NCI-H1930 (cell line): ENCODE data around the gene ETV3.

Experiments used
- DNase-seq, 2 experiments: peaks; one replicate each; lab custom pipeline; 2025; lab: John Stamatoyannopoulos, UW

Gene ETV3

GRCh38 chr1:157091668-157092273 is 46.4 kb downstream of the ETV3 start:
- no peak for DNase-seq

- DNase-seq, result no peak
These were observed 47.0 kb downstream of the ETV3 start for GRCh38 chr1:157091186-157091585.

GRCh38 chr1:157090771-157091170 is 47.4 kb downstream of the ETV3 start:
- DNase-seq, result no peak

GRCh38 chr1:157090196-157090647 is 48.0 kb downstream of the ETV3 start:
- DNase-seq, result peak; percentile 56 to 75

DNA sequence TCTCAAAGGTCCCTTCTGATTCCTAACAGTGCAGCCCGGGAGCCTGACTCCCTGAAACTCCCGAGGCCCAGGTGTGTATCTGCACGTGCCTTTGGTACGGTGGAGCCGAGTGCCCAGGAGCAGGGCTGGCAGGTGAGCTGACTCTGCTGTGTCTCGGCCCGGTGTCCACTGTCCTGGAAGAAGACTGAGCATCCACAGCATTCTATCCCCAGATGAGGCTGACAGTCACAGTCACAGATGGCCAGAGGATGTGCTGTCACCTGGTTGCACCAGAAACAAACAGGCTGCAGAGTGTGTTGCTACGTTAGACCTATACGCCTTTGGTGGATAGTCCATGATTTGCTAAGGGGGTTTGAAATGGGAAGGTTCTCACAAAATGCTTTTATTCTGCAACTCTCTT is 48.4 kb downstream of the ETV3 start:
- DNase-seq, result no peak

DNA sequence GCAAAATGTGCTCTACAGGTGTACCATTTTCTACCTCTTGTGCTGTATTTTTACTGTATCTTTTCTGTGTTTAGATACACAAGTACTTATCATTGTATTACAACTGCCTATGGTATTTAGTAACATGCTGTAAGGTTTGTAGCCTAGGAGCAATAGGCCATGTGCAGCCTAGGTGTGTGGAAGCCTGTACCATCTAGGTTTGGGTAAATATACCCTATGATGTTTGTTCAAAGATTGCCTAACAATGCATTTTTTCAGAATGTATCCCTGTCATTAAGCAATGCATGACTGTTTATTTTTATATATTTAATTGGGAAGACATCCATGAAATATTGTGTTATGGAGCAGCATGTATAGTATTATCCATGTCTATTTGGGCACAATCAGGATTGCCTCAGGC is 49.6 kb downstream of the ETV3 start:
- no peak for DNase-seq

DNA sequence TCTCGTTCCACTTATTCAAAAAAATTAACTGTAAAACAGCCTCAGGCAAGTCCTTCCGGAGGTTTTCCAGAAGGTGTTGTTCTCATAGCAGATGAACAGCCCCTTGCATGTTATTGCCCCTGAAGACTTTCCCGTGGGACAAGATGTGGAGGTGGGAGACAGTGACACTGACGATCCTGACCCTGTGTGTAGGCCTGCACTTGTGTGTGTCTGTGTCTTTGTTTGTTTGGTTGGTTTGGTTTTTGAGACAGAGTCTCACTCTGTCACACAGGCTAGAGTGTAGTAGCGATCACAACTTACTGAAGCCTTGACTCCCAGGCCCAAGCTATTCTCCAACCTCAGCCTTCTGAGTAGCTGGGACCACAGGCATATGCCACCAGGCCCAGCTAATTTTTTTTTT is 51.2 kb downstream of the ETV3 start:
- no peak for DNase-seq

DNA sequence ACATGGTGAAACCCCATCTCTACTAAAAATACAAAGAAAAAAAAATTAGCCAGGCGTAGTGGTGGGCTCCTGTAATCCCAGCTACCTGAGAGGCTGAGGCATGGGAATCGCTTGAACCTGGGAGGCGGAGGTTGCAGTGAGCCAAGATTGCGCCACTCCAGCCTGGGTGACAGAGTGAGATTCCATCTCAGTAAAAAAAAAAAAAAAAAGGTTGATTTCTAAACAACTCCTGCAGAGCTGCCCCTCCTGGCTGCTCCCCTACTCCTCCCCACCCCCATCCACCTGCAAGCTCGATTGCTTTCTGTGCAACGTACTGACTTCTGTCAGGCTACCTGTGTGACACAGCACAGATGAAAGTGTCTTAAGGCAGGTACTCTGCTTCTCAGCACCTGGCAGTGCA is 51.9 kb downstream of the ETV3 start:
- no peak for DNase-seq

GRCh38 chr1:157085421-157085820 is 52.8 kb downstream of the ETV3 start:
- DNase-seq, result no peak

DNA sequence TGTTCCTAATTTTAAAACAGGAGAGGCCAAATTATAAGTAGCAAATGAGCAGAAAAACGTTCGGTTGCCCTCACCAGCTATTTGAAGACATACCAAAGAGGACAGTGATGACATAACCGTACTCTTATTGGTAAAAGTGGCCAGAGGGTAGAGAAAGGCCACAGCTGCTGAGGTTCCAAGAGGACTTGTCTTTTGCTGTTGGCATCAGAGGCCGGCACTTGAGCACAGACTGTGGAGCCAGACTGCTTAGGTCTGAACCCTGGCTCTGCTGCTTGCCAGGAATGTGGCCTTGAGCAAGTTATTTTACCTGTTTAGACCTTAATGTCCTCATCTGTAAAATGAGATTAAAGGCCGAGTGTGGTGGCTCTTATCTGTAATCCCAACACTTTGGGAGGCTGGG is 53.5 kb downstream of the ETV3 start:
- no peak for DNase-seq

DNA sequence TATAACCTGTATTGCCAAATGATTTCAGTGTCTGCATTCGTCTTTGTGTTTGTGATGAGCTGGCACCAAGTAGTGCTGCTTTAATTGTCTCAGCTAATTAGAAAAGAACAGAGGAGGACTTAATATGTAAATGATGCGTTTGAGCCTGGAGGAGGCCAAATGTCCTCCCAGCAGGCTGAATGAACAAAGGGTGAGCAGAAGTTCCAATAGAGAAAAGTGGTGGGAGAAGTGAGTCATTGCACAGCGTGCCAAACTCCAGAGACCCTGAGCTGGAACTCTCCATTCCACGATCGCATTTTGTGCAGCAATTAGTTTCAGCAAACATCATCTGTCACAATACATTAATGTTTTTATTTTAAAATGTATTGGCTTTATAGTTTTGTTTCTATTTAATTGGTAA is 56.5 kb downstream of the ETV3 start:
- no peak for DNase-seq

DNA sequence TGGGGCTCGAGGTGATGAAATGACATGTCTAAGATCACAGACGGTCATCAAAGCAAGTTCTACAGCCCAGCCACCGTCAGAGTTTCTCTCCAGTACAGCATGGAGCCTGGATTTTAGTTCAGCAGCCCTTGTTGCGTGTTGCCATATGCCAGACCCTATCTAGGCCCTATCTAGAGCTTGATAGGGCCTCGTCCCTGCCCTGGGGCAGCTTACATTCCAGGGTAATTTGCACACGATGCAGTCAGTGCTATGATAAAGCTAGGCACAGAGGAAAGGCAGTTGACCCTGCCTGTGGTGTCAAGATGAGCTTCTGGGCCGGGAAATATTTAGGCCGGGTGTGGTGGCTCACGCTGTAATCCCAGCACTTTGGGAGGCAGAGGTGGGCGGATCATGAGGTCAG is 57.5 kb downstream of the ETV3 start:
- DNase-seq, result no peak

- DNase-seq, result no peak
These were observed 60.8 kb downstream of the ETV3 start for GRCh38 chr1:157077394-157077793.

DNA sequence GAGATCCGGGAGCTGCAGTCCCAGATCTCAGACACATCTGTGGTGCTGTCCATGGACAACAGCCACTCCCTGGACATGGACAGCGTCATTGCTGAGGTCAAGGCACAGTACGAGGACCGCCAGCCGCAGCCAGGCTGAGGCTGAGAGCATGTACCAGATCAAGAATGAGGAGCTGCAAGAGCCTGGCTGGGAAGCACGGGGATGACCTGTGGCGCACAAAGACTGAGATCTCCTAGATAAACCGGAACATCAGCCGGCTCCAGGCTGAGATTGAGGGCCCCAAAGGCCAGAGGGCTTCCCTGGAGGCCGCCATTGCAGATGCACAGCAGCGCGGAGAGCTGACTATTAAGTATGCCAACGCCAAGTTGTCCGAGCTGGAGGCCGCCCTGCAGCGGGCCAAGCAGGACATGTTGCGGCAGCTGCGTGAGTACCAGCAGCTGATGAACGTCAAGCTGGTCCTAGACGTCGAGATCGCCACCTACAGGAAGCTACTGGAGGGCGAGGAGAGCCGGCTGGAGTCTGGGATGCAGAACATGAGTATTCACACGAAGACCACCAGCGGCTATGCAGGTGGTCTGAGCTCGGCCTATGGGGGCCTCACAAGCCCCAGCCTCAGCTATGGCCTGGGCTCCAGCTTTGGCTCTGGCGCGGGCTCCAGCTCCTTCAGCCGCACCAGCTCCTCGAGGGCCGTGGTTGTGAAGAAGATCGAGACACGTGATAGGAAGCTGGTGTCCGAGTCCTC is 64.1 kb downstream of the ETV3 start:
- peak; percentile 53 to 57 for DNase-seq
